ENCODE results near the gene MUC6. TPM values are rescaled to one million over a fixed set of nuclear protein-coding genes. Genes with fewer than 3 reads are reported as not detected.

Gene MUC6
- total RNA-seq, 1 experiment from 2014 or later = not detected

DNA sequence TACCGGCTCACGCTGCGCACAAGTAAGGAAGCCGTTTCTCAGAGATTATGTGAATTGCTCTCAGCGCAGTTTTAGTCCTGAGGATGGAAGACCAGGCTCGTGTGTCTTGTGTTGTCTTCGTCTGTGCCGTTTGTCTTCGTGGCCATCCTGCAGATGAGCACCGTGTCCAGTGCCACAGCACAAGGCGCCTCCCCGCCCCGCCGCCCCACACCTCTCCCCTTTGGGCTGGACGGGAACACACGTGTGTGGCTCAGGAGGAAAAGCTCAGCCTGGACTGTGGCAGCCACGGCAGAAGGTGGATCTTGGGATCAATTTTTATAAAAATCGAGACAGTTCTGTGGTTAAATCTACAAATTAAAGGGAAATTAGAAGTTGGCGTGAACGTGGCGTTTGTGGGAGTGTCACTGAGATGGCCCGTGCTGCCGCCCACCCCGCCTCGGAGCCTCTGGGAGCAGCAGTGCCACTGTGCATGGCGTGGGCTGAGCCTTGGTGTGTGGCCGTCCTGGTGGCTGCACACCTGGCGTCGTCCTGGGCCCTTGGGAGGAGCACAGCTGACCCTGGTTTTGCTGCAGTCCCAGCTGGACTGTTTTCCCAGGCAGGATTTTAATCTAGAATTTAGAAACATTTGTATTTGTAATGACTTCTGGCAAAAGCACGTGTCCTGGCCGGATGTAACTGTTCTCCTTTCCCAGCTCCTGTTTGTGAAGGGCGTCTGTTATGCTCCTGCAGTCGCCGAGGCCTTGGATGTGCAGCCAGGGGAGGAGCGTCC lies 25.8 kb downstream of the MUC6 start:
- H4K20me1 ChIP-seq (ENCODE audit: control insufficient read depth, insufficient read depth, insufficient read length) = no peaks in the 10 kb centered on the region
- no peak overlapping the region for H2AK5ac ChIP-seq (ENCODE audit: insufficient read length, low read length)
- 100% methylated on average over 4 of the region's 35 CpGs for WGBS (ENCODE audit: extremely low coverage, insufficient read length, low lambda C conversion rate)
- H3K23me2 ChIP-seq (ENCODE audit: insufficient read length, low read depth, low read length, poor library complexity, severe bottlenecking) = no peaks in the 10 kb centered on the region
- H2BK15ac ChIP-seq (ENCODE audit: low read depth, low read length) = no peak overlapping the region
- Mint-ChIP-seq H3K4me3 (no peak overlapping the region), H3K27me3 (ENCODE audit: low read depth) (peaks cover 2% of the 10 kb centered on the region; the same call in 1 of the 2 replicates), H3K27ac (peak overlapping the region; percentile 38 to 82 (median 62); a peak in 3 of 7 replicates), H3K9me3 (no peaks in the 10 kb centered on the region; a peak in 1 of 5 replicates), H3K36me3 (ENCODE audit: insufficient read depth in 1 of 3, low read depth in 3 of 3) (peaks cover 18 to 42% (median 37%) of the 10 kb centered on the region in 3 experiments; a peak in 6 of 7 replicates), H3K4me1 (no peaks in the 10 kb centered on the region)
- no peak overlapping the region for H3K27ac ChIP-seq (ENCODE audit: insufficient read length, low read depth, low read length)
- H2BK20ac ChIP-seq (ENCODE audit: low read depth, low read length, poor library complexity, severe bottlenecking) = no peak overlapping the region
- no peak for TF ChIP-seq CTCF (conservative IDR thresholded peaks at IDR 0.05)
- no peak overlapping the region for H3T11ph ChIP-seq (ENCODE audit: low read length)
- no peak overlapping the region for H4K91ac ChIP-seq (ENCODE audit: insufficient read length, low read depth, low read length)
- H3K9me3 ChIP-seq (ENCODE audit: control insufficient read depth, low read depth, low read length) = no peaks in the 10 kb centered on the region
- no peaks in the 10 kb centered on the region for H3K4me1 ChIP-seq (ENCODE audit: insufficient read depth, low read length)
- no peak overlapping the region for H2BK12ac ChIP-seq (ENCODE audit: insufficient read length, low read depth, low read length)
- no peaks in the 10 kb centered on the region for H3K79me2 ChIP-seq (ENCODE audit: insufficient read depth, low read length)
- no peaks in the 10 kb centered on the region for H3K79me1 ChIP-seq (ENCODE audit: insufficient read depth, low read depth, low read length, poor library complexity, severe bottlenecking)
- DNase-seq = no peak
- H4K8ac ChIP-seq (replicated peaks; ENCODE audit: insufficient read length, low read depth, low read length) = no peak overlapping the region
- no peak overlapping the region for H4K5ac ChIP-seq (ENCODE audit: insufficient read length, low read depth, low read length)
- no peak overlapping the region for H3K14ac ChIP-seq (ENCODE audit: insufficient read depth, low read length)
- H3K27me3 ChIP-seq (ENCODE audit: insufficient read depth, low read length) = no peaks in the 10 kb centered on the region
- no peak overlapping the region for H2BK5ac ChIP-seq (ENCODE audit: insufficient read length, low read length)
- no peak overlapping the region for H3K56ac ChIP-seq (ENCODE audit: insufficient read length, low read depth, low read length)
- H3K4ac ChIP-seq (ENCODE audit: low read depth, low read length) = no peak overlapping the region
- no peak overlapping the region for H3K18ac ChIP-seq (ENCODE audit: insufficient read length, low read depth, low read length)
- no peak overlapping the region for H3K4me2 ChIP-seq (ENCODE audit: insufficient read depth, insufficient read length, low read length)
- no peak overlapping the region for H3K23ac ChIP-seq (ENCODE audit: insufficient read length, low read depth, low read length)
- no peak overlapping the region for H3K9ac ChIP-seq (ENCODE audit: extremely low read depth, insufficient read length, low read length)
- no peak overlapping the region for H2AFZ ChIP-seq (ENCODE audit: low read length)
- no peak overlapping the region for H2BK120ac ChIP-seq (ENCODE audit: low read depth, low read length, poor library complexity, severe bottlenecking)

Data from H9 (cell line).